Neural progenitor cell (in vitro differentiated cells): Measurements from ENCODE around the gene CD81. TPM values are rescaled to one million over a fixed set of nuclear protein-coding genes. Genes with fewer than 3 reads are reported as not detected.

Experiments used
- DNase-seq: peaks from one replicate; pipeline ENCODE4 v3.0.0-alpha.2; 2016; ENCODE audit warnings: low spot score
- H2AFZ ChIP-seq: fragments of 200-600 bp; sonication (generic); replicated peaks from 2 replicates; pipeline ENCODE4 v1.6.1; 2016; ENCODE audit warnings: antibody characterized with exemption
- H3F3A ChIP-seq: fragments of 200-600 bp; sonication (generic); 2 replicates; pipeline ENCODE4 v1.6.1; 2016; ENCODE audit warnings: antibody characterized with exemption, low read depth
- H3K27ac ChIP-seq: fragments of 200-600 bp; sonication (generic); 2 replicates; pipeline ENCODE4 v1.5.1; 2016; ENCODE audit warnings: mild to moderate bottlenecking
- H3K27me3 ChIP-seq: fragments of 200-600 bp; sonication (generic); 2 replicates; pipeline ENCODE4 v1.6.1; 2016; ENCODE audit warnings: mild to moderate bottlenecking, moderate library complexity
- H3K36me3 ChIP-seq: fragments of 200-600 bp; sonication (generic); 2 replicates; pipeline ENCODE4 v1.5.1; 2016
- H3K4me1 ChIP-seq: fragments of 200-600 bp; sonication (generic); 2 replicates; pipeline ENCODE4 v1.6.1; 2016; ENCODE audit warnings: mixed run types
- H3K4me2 ChIP-seq: fragments of 200-600 bp; sonication (generic); 2 replicates; pipeline ENCODE4 v1.6.1; 2016
- H3K4me3 ChIP-seq: fragments of 200-600 bp; sonication (generic); 2 replicates; pipeline ENCODE4 v1.5.1; 2016
- H3K79me2 ChIP-seq: fragments of 200-600 bp; sonication (generic); 2 replicates; pipeline ENCODE4 v1.6.1; 2016; ENCODE audit warnings: low read depth
- H3K9ac ChIP-seq: fragments of 200-600 bp; sonication (generic); 2 replicates; pipeline ENCODE4 v1.6.1; 2016
- H3K9me3 ChIP-seq: fragments of 200-600 bp; sonication (generic); 2 replicates; pipeline ENCODE4 v1.5.1; 2016; ENCODE audit warnings: low read depth
- H4K20me1 ChIP-seq: fragments of 200-600 bp; sonication (generic); 2 replicates; pipeline ENCODE4 v1.6.1; 2016; ENCODE audit warnings: low read depth
- H3K27ac Mint-ChIP-seq: 3 replicates; pipeline ENCODE4 v1.8.0; 2021; ENCODE audit warnings: mixed read lengths
- H3K27me3 Mint-ChIP-seq: 2 replicates; pipeline ENCODE4 v1.8.0; 2022; ENCODE audit warnings: low read depth, mild to moderate bottlenecking, inconsistent platforms, moderate library complexity, mixed read lengths; ENCODE audit not compliant: insufficient read depth
- H3K36me3 Mint-ChIP-seq: 3 replicates; pipeline ENCODE4 v1.8.0; 2021; ENCODE audit warnings: mixed read lengths
- H3K4me1 Mint-ChIP-seq: 3 replicates; pipeline ENCODE4 v1.8.0; 2021; ENCODE audit warnings: mixed read lengths
- H3K4me3 Mint-ChIP-seq: 3 replicates; pipeline ENCODE4 v1.8.0; 2021; ENCODE audit warnings: mild to moderate bottlenecking, moderate library complexity, mixed read lengths
- H3K9me3 Mint-ChIP-seq: 3 replicates; pipeline ENCODE4 v1.8.0; 2020; ENCODE audit warnings: mixed read lengths
- CTCF ChIP-seq: fragments of 200-600 bp; sonication (generic); IDR thresholded peaks from 2 replicates; pipeline ENCODE4 v1.5.1; 2017; ENCODE audit warnings: antibody characterized with exemption, mild to moderate bottlenecking
- EZH2 ChIP-seq: fragments of 200-600 bp; sonication (generic); IDR thresholded peaks from 2 replicates; pipeline ENCODE4 v1.6.1; 2017; ENCODE audit warnings: antibody characterized with exemption, mild to moderate bottlenecking, moderate library complexity
- EZH2phosphoT487 ChIP-seq: fragments of 200-600 bp; sonication (generic); IDR thresholded peaks from 2 replicates; pipeline ENCODE4 v1.6.1; 2017; ENCODE audit warnings: antibody characterized with exemption
- total RNA-seq: library from RNA; depleted of rRNA; stranded (reverse); fragments of >200 nt; gene quantifications from 2 replicates; pipeline ENCODE4 v1.2.3, GENCODE V29; 2015; ENCODE audit warnings: low replicate concordance

Gene CD81
- total RNA-seq, 1 donor from 2014 or later = 87.6 TPM

- no peak overlapping the region for H3K4me3 Mint-ChIP-seq
- Histone ChIP-seq H3K79me2 (no peaks in the 10 kb centered on the region), H3F3A (no peaks in the 10 kb centered on the region), H3K4me2 (no peak overlapping the region), H2AFZ (no peak overlapping the region), H3K4me1 (no peaks in the 10 kb centered on the region), H3K36me3 (no peaks in the 10 kb centered on the region), H3K4me3 (no peak overlapping the region), H3K27ac (no peak overlapping the region), H4K20me1 (no peaks in the 10 kb centered on the region), H3K9me3 (no peaks in the 10 kb centered on the region), H3K27me3 (no peaks in the 10 kb centered on the region), H3K9ac (no peak overlapping the region)
- H3K27ac Mint-ChIP-seq = no peak overlapping the region
- H3K36me3 Mint-ChIP-seq = no peaks in the 10 kb centered on the region
- H3K9me3 Mint-ChIP-seq = no peaks in the 10 kb centered on the region
- TF ChIP-seq CTCF = no peak
- H3K4me1 Mint-ChIP-seq = peaks cover 2% of the 10 kb centered on the region
- H3K27me3 Mint-ChIP-seq = peaks cover 6% of the 10 kb centered on the region
- no peak for DNase-seq
Measured at GRCh38 chr11:2361565-2361964, 15.5 kb upstream of the CD81 start.

- H3K9ac ChIP-seq = no peak overlapping the region
- Mint-ChIP-seq H3K9me3 (no peaks in the 10 kb centered on the region), H3K4me1 (peaks cover 2% of the 10 kb centered on the region), H3K27ac (no peak overlapping the region), H3K27me3 (peaks cover 6% of the 10 kb centered on the region), H3K36me3 (no peaks in the 10 kb centered on the region), H3K4me3 (no peak overlapping the region)
- no peak overlapping the region for H3K4me3 ChIP-seq
- H2AFZ ChIP-seq = no peak overlapping the region
- no peak for TF ChIP-seq EZH2
- TF ChIP-seq EZH2phosphoT487 = no peak
- TF ChIP-seq CTCF = no peak
- H3K4me1 ChIP-seq = no peaks in the 10 kb centered on the region
- no peak overlapping the region for H3K27ac ChIP-seq
- H3K4me2 ChIP-seq = no peak overlapping the region
- no peak for DNase-seq
- H3K36me3 ChIP-seq = no peaks in the 10 kb centered on the region
- no peaks in the 10 kb centered on the region for H3K9me3 ChIP-seq
- no peaks in the 10 kb centered on the region for H3F3A ChIP-seq
- H3K79me2 ChIP-seq = no peaks in the 10 kb centered on the region
- H4K20me1 ChIP-seq = no peaks in the 10 kb centered on the region
- no peaks in the 10 kb centered on the region for H3K27me3 ChIP-seq
Measured at GRCh38 chr11:2362414-2362813, 14.7 kb upstream of the CD81 start.

GRCh38 chr11:2363130-2363529, 14.0 kb upstream of the CD81 start:
- no peaks in the 10 kb centered on the region for H3K4me1 ChIP-seq
- H3K27me3 ChIP-seq = no peaks in the 10 kb centered on the region
- DNase-seq = no peak
- no peaks in the 10 kb centered on the region for H3F3A ChIP-seq
- TF ChIP-seq EZH2phosphoT487 = no peak
- TF ChIP-seq EZH2 = no peak
- TF ChIP-seq CTCF = no peak
- H3K36me3 ChIP-seq = no peaks in the 10 kb centered on the region
- H3K4me2 ChIP-seq = no peak overlapping the region
- H3K9ac ChIP-seq = no peak overlapping the region
- no peak overlapping the region for H2AFZ ChIP-seq
- H3K79me2 ChIP-seq = no peaks in the 10 kb centered on the region
- no peaks in the 10 kb centered on the region for H3K9me3 ChIP-seq
- no peak overlapping the region for H3K4me3 ChIP-seq
- H3K27ac ChIP-seq = no peak overlapping the region
- H3K27me3 Mint-ChIP-seq = peaks cover 6% of the 10 kb centered on the region
- H3K4me1 Mint-ChIP-seq = peaks cover 2% of the 10 kb centered on the region
- no peak overlapping the region for H3K27ac Mint-ChIP-seq
- H3K9me3 Mint-ChIP-seq = no peaks in the 10 kb centered on the region
- no peak overlapping the region for H3K4me3 Mint-ChIP-seq
- no peaks in the 10 kb centered on the region for H4K20me1 ChIP-seq
- H3K36me3 Mint-ChIP-seq = no peaks in the 10 kb centered on the region
